ENCODE results near the gene MOB1B.

- TF ChIP-seq, protein P1, sequence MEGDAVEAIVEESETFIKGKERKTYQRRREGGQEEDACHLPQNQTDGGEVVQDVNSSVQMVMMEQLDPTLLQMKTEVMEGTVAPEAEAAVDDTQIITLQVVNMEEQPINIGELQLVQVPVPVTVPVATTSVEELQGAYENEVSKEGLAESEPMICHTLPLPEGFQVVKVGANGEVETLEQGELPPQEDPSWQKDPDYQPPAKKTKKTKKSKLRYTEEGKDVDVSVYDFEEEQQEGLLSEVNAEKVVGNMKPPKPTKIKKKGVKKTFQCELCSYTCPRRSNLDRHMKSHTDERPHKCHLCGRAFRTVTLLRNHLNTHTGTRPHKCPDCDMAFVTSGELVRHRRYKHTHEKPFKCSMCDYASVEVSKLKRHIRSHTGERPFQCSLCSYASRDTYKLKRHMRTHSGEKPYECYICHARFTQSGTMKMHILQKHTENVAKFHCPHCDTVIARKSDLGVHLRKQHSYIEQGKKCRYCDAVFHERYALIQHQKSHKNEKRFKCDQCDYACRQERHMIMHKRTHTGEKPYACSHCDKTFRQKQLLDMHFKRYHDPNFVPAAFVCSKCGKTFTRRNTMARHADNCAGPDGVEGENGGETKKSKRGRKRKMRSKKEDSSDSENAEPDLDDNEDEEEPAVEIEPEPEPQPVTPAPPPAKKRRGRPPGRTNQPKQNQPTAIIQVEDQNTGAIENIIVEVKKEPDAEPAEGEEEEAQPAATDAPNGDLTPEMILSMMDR (IDR thresholded peaks at IDR 0.05; ENCODE audit: low read length): no peak
- TF ChIP-seq EZH2 (optimal IDR thresholded peaks at IDR 0.05; ENCODE audit: low read depth, low read length) (no peak), EZH2phosphoT487 (IDR thresholded peaks at IDR 0.05; ENCODE audit: low read length) (no peak)
Measured at GRCh38 chr4:70892086-70892769, 9.9 kb upstream of the MOB1B start.

Data from MM.1S (cell line).